Stimulated activated CD4-positive, alpha-beta T cell treated with anti-CD3 and anti-CD28 coated beads, Interleukin-2, amount 100 ng/mL, for 4 hours (primary cell): Measurements from ENCODE around the gene IMP4.
A peak's percentile ranks its signal among the peaks of the same experiment; 100 is the strongest.

Experiments used
- DNase-seq: peaks from one replicate; pipeline ENCODE4 v3.0.0-alpha.2; 2020; ENCODE audit warnings: low read depth

IMP4 gene

DNA sequence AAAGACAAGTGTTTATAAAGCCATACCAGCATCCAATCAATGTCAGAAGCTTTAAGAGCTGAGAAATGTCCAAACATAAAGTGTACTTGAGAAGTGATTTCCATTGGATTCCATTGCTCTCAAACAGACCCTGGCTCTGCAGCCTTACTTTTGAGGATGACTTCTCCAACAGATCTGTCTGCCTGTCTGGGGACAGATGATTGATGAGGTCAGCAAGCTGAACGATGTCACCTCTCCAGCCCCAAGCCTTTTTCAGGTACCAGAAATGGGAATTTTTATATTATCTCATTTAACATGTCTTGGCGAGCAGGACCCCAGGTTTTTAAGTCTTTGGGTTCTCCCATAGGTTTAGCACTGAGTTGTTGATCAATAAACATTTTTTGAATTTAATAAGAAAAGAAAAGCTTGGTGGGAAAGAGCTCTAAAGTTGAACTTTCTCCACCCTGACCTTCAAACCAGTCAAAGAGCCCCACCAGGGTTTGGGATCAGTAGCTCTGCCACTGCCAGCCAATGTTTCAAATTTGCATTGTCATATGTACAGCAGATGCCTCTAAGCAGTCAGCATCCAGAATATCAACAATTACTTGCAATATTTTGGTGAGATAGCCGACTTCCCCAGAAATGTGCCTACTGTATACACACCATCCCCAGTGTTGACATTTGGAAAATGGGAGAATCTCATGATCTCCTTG, 35.7 kb downstream of the IMP4 start:
- DNase-seq = no peak

DNA sequence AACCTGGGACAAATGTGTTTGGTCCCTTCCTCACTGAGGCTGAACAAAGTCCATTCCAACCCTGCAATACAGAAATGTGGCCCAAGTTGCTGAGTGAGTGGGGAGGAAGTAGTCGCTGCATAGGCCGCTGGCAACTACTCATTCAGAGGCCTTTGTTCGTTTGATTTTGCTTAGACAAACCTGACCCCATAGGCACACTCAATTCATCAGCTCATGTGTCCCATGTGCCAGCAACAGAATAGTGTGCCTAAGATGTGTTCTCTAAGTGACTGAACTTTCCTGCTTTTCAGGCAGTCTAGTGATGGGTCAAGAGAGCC, 36.2 kb downstream of the IMP4 start:
- no peak for DNase-seq

DNA sequence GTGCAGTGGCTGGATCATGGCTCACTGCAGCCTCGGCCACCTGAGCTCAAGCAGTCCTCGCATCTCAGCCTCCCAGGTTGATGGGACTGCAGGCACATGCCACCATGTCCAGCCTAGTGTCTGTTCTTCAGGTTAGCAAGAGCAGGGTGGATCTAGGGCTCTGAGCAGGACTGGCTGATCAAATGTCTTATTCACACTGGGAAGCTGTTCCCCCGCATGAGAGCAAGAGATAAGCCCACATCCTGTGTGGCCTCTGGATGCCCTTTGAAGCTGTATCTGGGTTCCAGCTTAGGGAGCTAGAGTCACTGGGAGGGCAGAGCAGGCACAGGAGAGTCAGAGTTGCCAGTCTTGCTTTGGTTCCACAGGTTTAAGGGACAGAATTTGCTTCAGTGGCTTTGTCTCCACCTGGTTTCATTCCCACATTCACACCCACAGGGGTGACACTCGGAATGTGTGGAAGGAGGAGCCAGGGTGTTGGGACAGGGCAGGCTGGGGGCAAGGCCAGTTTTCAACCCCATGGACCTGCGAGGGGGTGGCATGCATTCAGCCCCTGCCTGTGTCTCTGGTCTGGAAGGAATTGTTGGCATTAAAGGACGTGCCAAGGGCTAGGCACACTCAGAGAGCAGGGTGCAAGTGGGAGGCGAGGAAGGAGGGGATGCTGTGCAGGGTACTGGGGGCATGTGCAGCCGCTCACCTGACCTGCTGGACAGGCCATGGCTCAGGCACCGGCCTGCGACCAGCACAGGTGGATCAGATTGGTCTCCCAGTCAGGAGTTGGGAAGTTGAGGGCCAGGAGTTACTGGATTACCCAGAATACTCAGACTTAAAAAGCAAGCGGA, 37.6 kb downstream of the IMP4 start:
- DNase-seq = no peak

DNA sequence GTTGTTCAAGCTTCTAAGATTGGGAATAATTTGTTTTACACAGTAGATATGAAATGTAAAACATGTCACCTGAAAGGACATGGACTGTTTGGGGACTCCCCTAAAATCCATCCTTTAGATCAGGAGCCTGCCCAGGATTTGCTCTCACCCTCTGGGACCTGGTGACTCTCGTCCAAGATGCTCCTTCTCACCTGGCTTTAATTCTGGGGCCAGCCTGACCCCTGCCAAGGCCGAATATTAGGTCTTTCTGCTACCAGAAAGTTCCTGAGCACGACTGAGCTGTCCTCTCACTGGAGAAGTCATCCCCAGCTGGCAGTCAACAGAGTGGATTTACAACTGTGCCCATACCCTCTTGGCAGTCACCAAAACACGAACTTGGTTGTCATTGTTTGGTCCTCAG, 38.4 kb downstream of the IMP4 start:
- no peak for DNase-seq

DNA sequence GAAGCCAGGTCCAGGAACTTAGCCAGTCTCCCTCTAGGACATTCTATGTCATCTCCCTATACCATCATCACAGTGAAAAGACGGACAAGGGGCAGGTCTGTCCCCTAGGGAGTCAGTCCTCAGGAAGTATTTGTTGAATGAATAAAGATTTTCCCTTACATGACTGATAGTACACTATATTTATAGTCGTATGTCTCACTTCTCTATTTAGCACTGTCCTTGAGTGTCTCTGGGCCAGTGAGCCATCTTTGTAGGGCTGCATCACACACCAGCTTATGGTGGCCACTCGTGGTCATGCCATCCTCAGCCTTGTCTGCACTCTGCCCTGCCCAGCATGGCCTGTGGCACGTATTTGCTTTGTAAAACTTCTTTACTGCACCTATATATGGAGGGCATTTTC, 38.9 kb downstream of the IMP4 start:
- DNase-seq = no peak

DNA sequence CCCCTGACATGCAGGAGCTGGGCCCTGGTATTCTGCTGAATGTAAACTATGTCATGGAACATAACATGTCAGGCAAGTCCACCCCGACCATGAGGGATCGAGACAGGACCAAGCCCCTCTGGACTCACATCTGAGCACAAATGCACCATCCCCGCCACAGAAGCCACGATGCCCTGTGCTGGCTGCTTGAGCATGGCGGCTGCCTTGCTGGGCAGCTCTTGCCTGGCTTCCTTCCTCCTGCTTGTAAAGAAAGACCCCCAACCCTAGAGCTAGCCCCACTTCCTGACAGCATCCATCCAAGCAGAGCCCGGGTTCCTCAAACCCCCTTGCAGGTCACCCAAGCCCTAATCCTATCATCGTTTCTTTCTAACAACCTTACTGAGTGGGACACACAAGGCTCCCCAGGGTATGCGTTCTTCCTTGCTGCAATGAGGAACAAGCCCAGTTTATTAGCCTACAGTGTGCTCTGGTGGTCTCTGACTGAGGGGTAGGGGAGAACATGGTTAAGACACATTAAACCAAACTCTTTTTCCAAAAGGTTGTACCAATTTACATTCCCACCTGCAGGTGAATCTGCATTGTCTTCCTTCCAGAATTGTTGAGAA, 39.7 kb downstream of the IMP4 start:
- DNase-seq = no peak

DNA sequence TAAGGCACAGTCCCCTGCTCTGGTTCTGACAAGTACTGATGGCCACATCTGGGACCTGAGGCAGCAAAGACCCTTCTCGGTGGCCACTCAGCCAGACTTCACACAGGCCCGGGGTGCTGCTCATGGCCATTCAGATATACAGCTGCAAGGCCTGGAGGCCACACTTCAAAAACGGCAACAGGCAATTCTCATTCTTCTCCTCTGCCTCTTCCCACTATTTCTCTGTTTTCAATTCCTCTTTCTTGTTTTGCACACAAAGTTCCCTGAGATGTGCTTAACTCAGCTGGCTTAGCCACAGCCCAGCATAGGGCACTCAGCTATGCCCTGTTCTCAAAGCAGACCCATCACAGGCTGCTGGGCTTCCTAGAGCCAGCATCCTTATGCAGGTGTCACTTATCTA, 43.0 kb downstream of the IMP4 start:
- DNase-seq = no peak

DNA sequence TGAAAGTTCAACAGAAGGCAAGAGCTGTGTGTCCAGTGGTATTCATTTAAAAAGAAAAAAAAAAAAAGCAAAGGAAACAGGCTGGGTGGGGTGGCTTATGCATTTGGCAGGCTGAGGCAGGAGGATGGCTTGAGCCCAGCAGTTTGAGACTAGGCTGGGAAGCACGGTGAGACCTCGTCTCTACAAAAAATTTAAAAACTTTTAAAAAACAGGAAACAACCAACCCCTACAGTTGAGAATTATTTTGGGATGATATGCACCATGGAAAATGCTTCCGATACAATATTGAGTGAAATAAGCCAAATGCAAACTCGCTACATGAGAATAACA, 44.3 kb downstream of the IMP4 start:
- no peak for DNase-seq

DNA sequence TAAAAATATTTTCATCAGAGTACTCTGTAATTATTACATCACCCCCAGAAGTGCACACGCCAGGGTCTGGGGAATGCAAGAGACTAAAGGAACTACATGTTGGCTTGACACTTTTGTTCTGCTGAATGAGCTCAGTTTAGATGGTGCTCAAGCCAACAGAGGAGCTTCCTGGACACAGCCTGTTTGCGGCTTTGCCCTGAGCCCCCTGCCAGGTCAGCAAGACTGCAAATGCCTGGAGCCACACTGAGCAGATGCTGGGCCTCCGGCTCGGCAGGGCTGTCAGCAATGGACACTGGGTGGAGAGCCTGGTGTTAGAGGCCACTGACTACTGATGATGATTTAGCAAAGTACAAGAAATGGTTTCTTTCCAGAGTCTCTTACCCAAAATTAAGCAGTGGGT, 45.1 kb downstream of the IMP4 start:
- no peak for DNase-seq

DNA sequence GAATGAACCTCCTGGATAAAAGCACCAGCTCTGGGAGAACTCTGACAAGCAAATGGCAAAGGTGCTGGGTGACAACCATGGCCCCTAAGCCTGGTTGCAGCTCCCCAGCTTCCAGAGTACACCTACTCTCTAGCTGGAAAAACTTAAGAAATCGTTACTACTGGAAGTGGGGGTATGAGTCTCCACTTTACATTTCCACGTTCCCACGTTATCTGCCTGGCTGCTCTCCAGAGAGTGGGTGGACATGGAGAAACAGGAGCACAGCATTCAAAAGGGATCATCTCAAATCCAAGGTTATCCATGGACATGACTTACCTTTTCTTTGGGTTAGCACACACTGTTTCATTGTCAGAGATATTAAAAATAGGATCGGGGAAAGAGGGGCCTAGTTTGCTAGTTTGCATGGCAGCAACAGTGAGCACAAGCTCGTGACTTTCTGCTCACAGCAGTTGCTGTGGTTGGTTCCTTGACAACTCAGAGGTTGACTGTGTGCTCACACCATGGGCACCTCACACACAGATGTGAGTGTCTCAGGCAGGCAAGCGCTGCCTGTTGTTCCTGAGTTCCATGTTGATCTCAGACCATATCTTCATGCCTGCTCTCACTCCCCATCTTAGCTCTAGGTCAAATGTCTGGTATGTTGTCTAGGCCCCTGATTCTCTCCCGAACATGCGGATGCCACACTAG, 45.7 kb downstream of the IMP4 start:
- no peak for DNase-seq

DNA sequence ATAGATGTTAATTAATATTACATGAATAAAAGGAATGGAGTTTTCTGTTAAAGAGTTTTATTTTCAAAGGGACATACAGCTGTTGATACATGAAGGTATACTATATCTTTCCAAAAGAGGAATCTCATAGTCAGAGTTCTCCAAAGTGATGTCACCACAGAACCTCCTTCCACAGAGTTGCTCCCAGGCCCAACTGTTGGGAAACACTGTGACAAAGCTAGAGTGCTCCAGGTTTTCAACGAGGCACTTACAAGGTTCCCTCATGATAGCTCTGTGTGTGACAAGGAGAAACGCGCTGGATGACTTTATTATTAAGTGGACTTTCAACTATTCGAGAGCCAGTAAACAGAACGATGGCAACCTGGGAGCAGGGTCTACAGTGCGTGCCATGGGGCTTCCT, 46.7 kb downstream of the IMP4 start:
- no peak for DNase-seq

DNA sequence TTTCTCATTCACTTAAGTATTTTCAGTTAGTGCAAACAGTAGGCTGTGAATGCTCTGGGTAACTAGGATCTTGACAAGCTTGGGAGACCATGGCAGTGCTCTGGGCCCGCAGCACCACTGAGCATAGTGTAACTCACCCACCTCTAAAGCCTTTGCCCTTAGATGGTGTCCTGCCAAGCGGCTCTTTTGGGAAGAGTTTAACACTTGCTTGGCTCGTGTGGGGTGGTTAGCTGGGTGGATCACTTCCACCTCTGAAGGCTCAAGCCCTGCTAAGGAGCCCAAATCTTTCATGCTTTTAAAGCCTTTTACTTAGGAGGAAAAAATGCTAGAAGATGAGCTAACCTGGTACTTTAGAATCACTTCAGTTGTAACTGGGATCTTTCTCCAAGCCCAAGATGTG, 47.1 kb downstream of the IMP4 start:
- no peak for DNase-seq

DNA sequence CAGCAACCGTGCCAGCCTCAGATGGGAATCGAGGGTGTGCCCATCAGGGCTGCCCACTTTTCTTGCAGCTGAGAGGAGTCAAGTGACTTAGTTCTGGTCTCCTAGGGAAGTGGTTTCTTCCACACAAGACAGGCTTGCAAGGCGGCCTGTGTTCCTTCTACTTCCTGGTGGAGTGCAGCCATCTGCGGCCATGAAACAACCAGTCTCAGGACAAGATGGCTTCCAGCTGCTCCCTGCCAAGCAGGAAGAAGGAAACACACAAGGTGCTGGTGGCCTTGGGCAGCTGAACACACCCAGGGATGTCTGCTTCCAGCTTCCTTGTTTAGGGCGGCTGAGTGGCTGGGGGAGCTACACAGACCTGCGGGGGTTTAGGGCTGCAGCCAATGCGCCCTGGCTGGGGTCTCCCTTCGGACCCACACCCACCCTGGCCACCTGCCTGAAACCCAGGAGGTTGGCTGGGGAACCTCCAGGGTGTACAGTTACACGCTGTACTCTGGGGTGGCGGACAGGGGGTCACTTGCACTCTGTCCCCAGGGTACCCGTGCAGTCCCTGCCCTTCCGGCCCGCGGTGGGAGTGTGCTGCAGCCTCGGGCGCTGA, 47.9 kb downstream of the IMP4 start:
- no peak for DNase-seq

DNA sequence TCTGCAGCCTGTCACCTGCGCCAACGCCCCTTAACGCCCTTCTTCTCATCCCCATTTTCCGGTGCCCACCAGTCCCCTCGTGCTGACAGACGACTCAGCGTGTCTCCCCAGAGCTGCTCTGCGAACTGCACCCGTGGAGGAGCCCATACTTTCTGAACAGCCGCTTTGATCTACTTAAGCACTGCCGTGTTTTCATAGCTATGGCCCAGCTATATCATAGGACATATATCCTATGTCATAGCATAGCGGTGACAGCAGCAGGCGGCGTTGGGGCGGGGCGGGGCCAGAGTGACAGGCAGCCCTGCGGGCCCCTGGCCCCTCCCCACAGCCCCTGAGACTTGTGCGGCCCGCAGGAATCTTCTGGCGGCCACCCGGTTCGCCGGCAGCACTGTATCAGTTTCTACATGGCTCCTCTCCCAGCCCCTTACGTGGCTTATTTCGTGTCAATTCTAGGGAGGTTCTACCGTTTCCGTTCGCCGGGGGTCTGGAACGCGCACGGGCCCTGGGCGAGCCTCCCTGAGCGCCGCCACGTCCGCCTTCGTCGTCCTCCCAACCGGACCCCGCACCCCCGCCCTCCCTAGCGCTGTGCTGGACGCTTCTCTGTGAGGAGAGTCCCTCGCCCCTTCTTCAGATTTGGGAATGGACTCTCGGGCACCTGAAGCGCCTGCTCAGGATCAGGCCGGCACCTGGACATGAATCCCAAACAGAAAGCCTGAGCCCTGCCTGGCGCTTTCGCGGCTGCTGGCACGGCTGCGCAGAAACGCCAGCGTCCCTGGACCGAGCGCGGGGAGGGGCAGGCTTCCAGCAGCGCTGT, 48.6 kb downstream of the IMP4 start:
- peak; percentile 47 for DNase-seq

DNA sequence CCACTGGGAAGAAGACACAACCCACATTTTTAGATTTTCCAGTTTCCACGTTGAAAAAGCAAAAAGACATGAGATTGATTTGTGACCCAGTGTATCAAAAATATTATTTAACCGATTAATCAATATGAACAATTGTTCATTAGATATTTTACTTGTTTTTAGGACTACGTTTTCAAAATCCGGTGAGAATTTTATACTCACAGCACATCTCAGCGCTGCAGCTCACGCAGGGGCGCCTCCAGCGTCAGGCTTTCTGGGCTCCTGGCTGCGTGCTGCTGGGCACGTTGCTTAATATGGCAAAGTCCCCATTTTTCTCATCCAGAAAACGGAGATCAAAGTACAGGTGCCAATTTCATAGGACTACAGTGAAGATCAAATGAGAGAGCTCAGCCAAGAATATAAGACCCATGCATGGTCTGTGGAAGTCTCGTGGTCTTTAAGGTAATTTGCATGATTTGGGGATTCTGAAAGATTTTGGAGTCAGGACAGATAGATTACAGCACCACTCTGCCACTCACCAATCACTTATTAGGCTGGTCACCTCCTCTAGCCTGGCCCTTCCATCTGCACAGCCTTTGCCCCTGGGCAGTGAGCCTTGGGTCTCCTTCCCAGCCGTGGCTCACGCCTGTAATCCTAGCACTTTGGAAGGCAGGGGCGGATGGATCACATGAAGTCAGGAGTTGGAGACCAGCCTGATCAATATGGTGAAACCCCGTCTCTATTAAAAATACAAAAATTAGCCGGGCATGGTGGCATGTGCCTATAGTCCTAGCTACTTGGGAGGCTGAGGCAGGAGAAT, 49.4 kb downstream of the IMP4 start:
- DNase-seq = no peak

DNA sequence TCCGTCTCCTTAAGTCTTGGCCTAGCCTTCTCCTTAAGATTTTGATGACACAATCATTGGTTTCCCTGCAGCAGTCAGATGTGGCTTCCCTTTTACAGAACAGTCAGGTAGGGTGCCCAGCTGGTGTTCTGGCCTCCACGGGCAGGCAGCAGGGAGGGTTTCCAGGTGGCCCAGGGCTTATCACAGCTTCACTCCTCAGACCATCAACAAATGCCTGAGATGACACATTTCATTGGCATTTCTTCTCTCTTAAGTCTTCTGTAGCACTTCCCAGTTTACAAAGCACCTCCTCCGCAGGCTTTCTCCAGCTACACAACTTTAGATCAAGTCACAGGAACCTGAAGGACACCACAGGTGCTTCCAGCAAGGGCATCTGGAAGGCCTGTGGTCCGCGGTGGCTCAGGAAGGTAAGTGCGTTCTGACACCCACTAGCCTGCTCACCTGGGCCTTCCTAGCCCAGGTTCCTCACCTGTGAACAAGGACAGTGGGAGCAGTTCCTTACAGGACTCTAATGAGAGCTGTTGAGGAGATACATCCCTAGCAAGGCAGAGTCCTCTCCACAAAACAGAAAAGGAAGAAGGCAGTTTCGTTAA, 50.7 kb downstream of the IMP4 start:
- no peak for DNase-seq
